NCI-H460 (cell line): ENCODE data around the gene SPATS2. TPM values are rescaled to one million over a fixed set of nuclear protein-coding genes. Genes with fewer than 3 reads are reported as not detected.

Source experiments
- DNase-seq: peaks from one replicate; pipeline ENCODE4 v3.0.0-alpha.2; 2016; ENCODE audit warnings: low read depth; ENCODE audit errors: extremely low read depth
- total RNA-seq: library from RNA; depleted of rRNA; stranded (reverse); fragments of >200 nt; shearing (Covaris generic); gene quantifications from 2 replicates; pipeline ENCODE4 v1.2.3, GENCODE V29; 2014

The SPATS2 gene
- total RNA-seq, 1 experiment from 2014 or later: 30.4 TPM

DNA sequence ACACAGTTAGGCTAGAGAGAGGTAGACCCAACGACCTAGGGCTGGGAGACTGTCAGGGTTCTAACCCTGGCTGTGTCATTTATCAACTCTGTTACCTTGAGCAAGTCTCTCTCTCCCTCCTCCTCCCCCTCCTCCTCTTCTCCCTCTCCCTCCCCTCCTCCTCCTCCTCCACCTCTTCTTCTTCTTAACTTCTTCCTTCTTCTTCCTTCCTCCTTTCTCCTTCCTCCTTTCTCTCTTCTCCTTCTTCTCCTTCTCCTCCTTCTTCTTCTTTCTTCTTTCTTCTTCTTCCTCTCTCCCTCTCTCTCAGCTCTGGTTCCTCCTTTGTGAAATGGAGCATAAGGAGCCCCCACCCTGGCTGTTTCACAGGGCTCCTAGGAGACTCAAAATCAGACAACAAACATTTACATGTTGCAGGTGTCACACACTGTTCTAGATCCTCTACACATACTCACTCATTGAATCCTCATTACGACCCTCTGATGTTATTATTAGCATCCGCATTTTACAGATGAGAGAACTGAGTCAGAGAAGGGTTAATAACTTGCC is 169.3 kb downstream of the SPATS2 start:
- DNase-seq: no peak

DNA sequence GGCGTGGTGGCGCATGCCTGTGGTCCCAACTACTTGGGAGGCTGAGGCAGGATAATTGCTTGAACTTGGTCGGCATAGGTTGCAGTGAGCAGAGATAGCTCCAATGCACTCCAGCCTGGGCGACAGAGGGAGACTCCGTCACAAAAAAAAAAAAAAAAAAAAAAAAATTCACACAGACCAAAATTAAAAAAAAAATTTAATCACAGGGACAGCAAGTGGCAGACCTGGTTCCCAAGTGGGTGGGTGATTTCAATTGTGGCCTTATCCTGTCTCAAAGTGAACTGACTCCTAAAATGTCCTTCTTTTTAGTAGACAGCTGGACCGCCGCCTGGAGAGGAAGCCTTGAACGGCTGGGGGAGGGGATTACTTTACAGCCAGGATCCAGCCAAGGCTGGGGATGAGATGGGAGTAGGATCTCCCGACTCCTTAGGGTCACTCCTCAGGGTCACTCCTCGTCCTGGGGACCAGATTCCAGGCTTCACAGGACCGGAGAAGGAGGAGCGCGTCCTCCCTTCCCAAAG is 170.0 kb downstream of the SPATS2 start:
- DNase-seq: no peak

DNA sequence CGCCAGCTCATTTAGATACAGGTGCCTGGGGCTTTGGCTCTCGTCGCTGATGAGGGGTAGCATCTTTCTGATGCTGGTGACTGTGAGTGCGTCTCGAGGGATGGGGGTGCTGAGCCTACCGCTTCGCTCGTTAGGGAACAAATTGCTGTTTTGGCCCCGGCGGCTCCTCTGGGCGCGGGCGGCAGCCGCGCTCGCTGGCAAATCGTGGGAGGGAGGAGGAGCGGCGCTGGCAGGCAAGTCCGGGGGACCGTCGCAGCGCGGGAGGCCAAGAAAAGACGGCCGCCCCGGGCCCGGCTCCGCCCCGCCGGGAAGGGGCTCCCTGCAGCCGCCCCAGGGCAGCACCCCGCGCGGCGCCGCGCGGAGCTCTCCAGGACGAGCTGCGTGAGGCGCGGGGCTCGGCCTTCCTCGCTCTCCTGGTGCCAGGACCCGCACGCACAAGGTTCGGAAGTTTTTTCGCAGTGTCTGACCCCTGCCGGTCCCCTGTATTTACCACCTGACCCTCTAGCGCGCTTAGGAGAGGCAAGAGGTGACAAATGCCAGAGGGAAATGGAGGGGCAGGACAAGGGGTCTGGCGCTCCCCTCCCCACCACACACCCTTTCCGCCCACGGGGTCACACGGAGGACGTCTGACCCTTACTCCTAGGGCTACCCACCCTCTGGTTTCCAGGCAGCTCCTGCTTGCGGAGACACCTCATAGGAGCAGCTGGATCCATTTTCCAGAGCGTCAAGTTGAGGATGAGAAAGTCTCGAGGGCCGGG is 170.7 kb downstream of the SPATS2 start:
- DNase-seq: no peak

DNA sequence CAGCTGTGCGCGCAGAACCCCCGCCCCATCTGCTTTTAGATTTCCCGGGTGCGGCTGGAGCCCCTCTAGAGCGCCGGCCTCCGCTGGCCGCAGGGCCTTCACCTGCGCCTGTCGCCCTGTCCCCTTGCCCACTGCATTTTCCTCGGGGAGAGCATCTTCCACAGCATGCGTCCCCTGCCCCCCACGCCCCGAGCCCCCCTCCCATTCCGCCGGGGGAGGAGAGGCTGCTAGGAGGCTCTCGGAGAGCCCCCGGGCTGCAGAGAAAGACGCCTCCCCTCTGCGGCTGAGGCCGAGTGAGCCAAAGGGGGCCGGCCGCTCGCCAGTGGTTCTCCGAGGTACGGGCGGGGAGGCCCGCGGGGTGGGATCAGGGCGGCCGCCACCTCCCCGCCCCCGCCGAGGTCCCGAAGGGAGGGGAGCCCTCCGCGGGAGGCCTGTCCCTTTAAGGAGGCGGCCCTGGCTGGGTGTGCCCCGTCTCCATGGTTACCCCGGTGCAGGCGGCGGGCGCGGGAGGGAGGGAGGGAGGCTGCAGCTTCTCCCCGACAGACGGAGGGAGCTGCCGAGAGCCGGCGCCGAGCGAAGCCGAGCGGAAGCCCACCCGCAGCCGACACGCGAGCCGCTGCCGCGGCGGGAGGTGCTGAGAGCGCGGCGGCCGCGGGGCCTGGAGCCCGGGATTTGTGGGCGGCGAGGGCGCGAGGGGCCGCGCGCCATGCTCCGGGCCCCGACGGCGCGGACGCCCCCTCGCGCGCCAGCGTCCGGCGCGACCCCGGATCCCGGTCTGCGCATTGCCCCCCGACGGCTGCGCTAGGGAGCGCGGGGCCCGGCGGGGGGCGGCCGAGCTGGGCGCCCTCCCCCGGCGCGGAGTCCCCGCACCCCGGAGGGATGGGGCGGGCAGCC is 171.5 kb downstream of the SPATS2 start, which contains the start of gene KCNH3:
TSS of gene KCNH3 (plus strand) at position 521 of the 894 bp plus-strand sequence. CDS start 387 bp downstream, outside the sequence.
- peak; percentile 61 for DNase-seq

DNA sequence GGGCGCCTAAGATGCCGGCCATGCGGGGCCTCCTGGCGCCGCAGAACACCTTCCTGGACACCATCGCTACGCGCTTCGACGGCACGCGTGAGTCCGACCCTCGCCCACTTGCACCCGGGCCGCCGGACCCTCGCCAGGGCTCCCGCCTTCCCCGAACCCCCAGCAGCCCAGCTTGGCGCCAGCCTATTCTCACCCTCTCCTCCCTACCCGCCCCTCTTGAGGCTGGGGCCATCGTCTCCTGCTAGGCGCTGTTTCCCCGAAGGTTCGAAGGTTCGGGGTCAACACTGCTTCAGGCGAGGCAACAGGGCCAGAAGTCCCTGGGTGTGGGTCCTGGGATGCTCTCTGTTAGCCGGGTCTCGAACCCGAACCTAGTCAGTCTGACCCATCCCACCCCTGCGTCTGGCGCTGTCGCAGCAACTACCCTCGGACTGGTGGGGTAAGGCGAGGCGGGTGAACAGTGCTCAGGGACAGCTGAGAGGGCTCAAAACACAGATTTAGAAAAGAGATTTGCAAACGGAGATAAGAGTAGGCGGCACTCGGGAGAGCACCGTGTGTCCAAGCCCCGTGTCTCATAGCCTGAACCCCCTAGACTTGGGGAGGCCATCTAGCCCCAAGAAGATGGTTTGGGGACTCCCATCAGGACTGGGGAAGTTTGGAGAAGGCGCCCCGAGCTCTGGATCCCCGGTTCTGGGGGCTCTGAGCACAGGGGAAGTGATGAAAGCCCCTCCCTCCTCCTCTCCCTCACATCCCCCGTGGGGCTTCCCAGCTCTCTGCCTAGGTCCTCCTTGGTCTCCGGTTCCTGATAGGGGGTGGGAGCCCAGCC is 172.4 kb downstream of the SPATS2 start:
- DNase-seq: no peak

DNA sequence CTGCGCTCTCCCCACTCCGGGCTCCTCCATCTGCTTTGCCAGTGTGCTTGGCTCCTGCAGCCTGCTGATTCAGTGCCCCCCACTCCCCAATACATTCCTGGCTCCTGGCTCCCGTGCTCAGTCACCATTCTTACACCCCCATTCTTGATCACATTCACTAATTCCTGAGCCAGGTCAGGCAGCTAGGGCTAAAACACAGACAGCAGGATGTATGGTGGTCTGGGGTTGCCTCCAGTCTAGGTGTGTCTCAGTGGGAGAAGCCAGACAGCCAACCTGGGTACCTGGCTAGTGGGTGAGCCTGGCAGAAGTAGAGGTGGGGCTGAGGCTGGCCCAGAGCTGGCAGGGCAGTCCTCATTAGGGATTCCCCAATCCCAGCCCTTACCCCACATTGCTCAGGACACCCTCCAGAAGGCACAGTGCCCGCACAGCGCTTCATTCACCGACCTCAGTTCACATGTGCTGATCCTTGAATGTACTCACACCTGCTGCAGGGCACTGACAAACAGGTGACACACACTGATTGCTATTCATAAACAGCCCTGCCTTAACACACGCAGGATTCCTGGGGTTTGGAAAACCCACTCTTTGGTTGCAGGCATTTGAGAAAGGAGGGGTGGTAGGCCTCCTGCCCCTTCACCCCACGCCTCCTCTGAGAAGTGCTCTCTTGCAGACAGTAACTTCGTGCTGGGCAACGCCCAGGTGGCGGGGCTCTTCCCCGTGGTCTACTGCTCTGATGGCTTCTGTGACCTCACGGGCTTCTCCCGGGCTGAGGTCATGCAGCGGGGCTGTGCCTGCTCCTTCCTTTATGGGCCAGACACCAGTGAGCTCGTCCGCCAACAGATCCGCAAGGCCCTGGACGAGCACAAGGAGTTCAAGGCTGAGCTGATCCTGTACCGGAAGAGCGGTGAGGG is 173.2 kb downstream of the SPATS2 start:
- DNase-seq: no peak

DNA sequence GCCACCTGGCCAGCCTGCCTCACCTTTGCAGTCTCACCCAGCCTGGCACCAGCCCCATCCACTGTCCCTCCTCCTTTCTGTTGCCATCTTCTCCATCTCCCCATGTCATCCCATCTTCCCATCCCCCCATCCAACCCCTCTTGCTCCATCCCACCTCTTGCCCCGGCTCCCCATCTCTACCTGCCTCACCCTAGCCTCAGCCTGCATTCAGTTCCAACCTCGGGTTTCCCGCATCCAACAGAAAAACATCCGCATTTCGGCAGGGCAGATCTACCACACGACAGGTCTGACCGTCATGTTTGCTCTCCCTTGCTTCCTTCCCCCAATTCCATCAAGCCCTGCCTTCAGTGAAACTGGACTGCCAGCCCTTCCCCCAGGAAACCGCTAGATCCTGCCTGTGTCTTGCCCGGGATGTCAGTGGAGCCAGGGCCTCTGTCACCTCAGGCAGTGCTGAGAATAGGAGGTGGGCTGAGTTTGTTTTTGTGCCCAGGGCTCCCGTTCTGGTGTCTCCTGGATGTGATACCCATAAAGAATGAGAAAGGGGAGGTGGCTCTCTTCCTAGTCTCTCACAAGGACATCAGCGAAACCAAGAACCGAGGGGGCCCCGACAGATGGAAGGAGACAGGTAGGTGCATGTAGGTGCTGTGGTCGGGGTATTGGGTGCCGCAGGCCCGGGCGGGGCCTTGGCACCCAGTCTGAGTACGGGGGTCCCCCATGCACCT is 174.0 kb downstream of the SPATS2 start:
- DNase-seq: no peak

DNA sequence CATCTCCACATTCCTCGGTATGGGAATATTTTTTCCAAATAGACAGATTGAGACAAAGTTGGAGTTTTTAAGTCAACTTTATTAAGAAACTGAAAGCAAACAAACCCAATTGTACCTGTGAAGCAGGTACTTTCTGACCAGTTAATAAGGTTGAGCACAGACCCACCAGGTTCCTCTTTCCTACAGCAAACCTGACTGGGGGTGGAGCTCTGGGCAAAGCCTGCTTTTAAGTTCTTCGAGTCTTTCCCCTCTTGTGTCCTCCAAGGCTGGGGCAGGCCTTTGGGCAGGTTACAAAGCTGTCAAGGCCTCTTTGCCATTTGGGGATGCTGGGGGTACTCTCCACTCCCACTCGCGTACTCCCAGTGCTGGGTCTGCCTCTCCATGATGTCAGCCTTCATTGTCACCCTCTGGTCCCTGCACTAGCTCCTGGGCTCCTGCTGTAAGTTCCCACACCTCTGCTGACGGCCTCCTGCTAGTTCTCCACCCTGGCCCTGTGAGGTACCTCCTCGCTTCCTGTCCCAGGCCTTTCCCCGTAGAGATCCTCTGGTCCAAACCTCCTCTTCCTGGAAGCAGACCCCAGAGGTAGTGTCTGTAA is 174.7 kb downstream of the SPATS2 start:
- no peak for DNase-seq

DNA sequence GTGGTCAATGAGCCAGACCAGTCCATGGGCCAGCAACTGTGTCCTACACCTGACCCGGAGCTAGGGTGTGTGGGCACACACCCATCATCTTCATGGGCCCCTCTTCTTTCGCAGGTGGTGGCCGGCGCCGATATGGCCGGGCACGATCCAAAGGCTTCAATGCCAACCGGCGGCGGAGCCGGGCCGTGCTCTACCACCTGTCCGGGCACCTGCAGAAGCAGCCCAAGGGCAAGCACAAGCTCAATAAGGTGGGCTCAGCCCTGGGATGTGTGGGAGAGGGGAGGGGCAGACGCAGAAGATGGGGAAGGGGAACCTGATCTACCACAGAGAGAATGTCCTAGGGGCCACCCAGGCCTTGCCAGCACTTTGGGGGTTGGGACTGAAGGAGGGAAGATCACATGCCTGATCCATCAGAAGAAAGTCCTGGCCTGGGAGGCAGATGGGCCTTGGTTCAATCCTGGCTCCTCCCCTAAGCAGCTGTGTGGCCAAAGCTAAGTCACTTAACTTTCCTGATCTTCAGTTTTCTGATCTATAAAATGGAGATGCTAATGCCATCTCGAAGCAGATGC is 175.4 kb downstream of the SPATS2 start:
- DNase-seq: no peak

DNA sequence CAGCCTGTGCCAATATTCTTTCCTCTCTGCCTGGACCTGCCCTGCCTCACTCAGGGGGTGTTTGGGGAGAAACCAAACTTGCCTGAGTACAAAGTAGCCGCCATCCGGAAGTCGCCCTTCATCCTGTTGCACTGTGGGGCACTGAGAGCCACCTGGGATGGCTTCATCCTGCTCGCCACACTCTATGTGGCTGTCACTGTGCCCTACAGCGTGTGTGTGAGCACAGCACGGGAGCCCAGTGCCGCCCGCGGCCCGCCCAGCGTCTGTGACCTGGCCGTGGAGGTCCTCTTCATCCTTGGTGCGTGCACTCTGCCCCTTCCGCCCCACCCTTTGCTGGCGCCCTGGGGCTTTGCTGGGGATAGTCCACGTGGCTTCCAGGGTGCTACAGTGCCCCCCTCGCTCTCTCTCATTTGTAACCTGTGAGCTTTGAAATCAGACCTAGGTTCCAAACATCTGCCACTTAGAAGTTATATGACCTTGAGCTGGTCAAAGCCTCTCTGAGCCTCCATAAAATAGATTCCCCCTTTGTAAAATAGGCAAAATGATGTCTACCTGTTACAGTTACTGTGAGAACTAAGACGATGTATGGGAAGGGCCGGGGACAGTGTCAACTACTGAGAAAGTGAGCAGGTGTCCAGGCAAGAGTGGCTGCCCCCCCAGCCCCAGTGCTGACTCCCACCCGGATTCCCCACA is 176.1 kb downstream of the SPATS2 start:
- no peak for DNase-seq

DNA sequence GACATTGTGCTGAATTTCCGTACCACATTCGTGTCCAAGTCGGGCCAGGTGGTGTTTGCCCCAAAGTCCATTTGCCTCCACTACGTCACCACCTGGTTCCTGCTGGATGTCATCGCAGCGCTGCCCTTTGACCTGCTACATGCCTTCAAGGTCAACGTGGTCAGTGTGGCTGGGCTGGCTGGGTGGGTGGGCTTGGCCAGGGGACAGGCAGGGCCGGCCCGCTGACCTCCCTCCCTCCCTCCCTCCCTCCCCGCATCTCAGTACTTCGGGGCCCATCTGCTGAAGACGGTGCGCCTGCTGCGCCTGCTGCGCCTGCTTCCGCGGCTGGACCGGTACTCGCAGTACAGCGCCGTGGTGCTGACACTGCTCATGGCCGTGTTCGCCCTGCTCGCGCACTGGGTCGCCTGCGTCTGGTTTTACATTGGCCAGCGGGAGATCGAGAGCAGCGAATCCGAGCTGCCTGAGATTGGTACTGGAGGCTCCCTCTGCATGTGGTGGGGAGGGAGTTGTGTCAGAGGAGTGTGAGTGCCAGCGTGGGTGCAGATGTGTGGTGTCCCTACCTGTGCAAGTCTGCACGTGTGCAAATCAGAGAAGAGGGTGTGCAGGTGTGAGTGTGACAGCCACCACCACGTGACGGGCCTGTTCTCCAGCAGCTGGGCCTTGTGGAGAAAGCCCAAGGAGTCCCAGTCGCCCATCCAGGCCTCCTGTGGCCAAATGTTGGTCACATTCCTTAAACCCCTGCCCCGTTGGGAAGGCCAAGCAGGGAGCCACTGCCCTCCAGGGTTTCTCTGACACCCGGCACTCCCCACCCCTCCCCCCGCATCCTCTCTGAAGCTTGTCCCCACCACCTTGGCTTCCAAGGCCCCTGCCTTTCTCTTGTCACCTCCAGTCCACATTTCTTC is 176.9 kb downstream of the SPATS2 start:
- DNase-seq: no peak

DNA sequence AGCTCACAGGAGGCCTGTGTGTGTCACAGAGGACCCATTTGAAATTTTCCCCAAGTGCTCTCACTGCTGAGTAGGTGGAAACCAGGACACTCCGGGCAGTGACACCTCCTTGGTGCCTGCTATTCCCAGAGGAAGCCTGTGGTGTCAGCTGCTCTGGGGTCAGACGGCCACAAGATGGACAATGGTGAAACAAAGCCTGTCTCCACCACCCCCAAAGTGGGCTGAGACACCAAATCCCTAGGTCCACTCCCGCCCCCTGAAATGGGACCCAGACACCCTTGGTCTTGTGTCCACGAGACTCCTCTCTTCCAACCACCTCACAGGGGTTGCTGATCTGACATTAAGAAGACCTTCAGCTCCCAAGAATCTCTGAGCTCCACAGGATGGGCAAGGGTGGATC is 178.6 kb downstream of the SPATS2 start:
- no peak for DNase-seq

DNA sequence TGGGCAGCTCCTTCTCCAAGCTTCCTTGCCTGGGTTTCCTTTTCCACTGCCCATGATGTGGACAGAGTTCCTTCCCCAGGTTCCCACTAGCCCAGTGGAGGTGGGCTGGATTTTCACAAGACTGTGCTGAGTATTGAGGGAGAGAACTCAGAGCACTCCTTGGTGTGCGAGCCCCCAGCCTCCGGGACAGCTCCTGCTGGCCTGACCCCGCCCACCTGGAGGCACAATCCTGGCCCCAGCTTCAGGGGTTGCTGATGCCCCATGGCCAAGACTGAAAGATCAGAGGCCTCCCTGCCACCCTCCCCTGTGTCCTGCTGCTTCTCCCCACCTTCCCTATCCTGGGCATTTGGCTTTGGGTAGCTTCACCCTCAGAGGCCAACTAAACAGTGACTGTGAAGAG is 179.2 kb downstream of the SPATS2 start:
- DNase-seq: no peak

DNA sequence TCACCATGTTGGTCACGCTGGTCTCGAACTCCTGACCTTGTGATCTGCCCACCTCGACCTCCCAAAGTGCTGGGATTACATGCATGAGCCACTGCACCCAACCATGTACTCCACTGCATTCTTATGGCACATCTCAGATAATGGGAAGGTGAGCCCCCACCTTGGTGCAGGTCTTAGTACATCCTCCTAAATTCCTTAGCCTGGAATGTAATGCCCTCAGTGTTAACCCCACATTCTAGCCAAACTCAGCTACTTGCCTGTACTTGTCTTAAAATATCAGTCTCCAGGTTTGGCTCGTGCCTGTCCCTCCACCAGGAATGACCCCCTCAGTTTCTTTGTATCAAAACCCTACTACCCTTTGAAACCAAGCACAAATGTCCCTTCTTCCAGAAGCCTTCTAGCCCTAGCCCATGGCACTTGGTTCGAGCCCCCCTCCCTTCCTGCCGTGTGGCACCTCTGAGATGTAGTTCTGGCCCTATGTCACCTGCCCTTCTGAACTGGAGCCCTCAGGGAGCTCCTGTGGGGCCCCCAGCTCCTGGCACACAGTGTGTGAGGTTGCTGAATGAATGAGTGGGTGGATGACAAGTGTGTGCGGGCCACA is 179.9 kb downstream of the SPATS2 start:
- DNase-seq: no peak

DNA sequence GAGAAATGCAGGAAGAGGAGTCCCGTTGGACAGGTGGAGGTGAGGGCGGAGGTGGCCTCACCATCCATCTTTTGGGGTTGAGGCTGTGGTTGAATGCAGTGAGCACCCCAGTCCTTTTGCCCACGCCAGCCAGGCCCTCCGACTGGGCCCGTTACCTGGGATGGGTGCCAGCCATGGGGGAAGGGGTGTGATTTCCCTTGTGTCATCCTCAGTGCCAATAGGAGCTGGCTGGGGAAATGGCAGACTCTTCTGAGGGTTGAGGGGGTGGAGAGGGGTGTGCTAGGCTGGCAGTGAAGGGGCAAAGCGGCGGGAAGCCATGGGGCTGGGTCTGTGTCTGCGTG is 181.2 kb downstream of the SPATS2 start:
- no peak for DNase-seq
